Transverse colon (tissue), 4 donors: Measurements from ENCODE around the gene RORB. TPM values are rescaled to one million over a fixed set of nuclear protein-coding genes. Genes with fewer than 3 reads are reported as not detected.

ENCODE experiments used
- DNase-seq: peaks from one replicate; pipeline ENCODE4 v3.0.0-alpha.2; 2019
- H3K27ac ChIP-seq, 4 donors: fragments of 200-600 bp; sonication (generic); 2 replicates each; pipeline ENCODE4 v1.5.1; 2016 to 2018; ENCODE audit warnings: inconsistent platforms in 4 of 4
- H3K27me3 ChIP-seq: fragments of 200-600 bp; sonication (generic); 2 replicates; pipeline ENCODE4 v1.5.1; 2017; ENCODE audit warnings: inconsistent platforms
- H3K36me3 ChIP-seq, 4 donors: fragments of 200-600 bp; sonication (generic); 2 replicates each; pipeline ENCODE4 v1.5.1; 2017 to 2019; ENCODE audit warnings: inconsistent platforms in 4 of 4
- H3K4me1 ChIP-seq, 4 donors: fragments of 200-600 bp; sonication (generic); 2 replicates each; pipeline ENCODE4 v1.5.1; 2017 to 2020; ENCODE audit warnings: inconsistent platforms in 4 of 4
- H3K4me3 ChIP-seq, 4 donors: fragments of 200-600 bp; sonication (generic); 1 replicate in 1 of 4; 2 replicates in 3 of 4; pipeline versions ENCODE4 v1.5.1 to v1.6.1; 2017 to 2019; ENCODE audit warnings: inconsistent platforms in 4 of 4
- H3K9me3 ChIP-seq, 2 donors: fragments of 200-600 bp; sonication (generic); 2 replicates each; pipeline ENCODE4 v1.5.1; 2017 to 2019; ENCODE audit warnings: inconsistent platforms in 2 of 2
- CTCF ChIP-seq, 5 experiments: fragments of 200-600 bp in 3 of 5; fragments of 450-650 bp in 2 of 5; sonication (generic) in 3 of 5; IDR thresholded peaks; 1 replicate in 2 of 5; 2 replicates in 3 of 5; pipeline ENCODE4 v1.5.1; 2016 to 2017; ENCODE audit warnings: antibody characterized with exemption in 5 of 5, inconsistent platforms in 3 of 5, mild to moderate bottlenecking in 2 of 5, moderate library complexity in 1 of 5
- EP300 ChIP-seq: sonication (generic); formaldehyde crosslinking; IDR thresholded peaks from one replicate; pipeline ENCODE4 v1.6.1; 2017; ENCODE audit warnings: antibody characterized with exemption, low read depth
- POLR2A ChIP-seq: fragments of 450-650 bp; IDR thresholded peaks from one replicate; pipeline ENCODE4 v1.6.1; 2016; ENCODE audit warnings: antibody characterized with exemption, mild to moderate bottlenecking, moderate library complexity
- POLR2AphosphoS5 ChIP-seq, 3 donors: sonication (generic); formaldehyde crosslinking; IDR thresholded peaks; one replicate each; pipeline ENCODE4 v1.6.1; 2016; ENCODE audit warnings: antibody characterized with exemption in 3 of 3
- WGBS, 2 donors: methylation state at CpG; one replicate each; pipeline ENCODE4 v1.1.5; 2018; ENCODE audit warnings: low coverage in 1 of 2; 5-methylcytosine and 5-hydroxymethylcytosine counted together
- in situ Hi-C, 4 donors: fragments of 200-750 bp; cut with MboI; loops; one replicate each; pipeline versions ENCODE4 v1.15.0 to v1.15.1; 2017; ENCODE audit warnings: low sequenced_read_pairs in 3 of 4, low pct_ligation_motif_present in 1 of 4, low pct_unique_long_range_greater_than_20kb in 1 of 4
- intact Hi-C: fragments of 100-400 bp; cut with DNase I; formaldehyde crosslinking; loops from one replicate; pipeline ENCODE4 v1.15.1; 2023; ENCODE audit warnings: low total_unique reads
- total RNA-seq, 4 donors: library from RNA; depleted of rRNA; stranded (reverse); fragments of >200 nt; gene quantifications; one replicate each; pipeline ENCODE4 v1.1.0, GENCODE V29; 2016

The RORB gene
- total RNA-seq, 4 donors from 2014 or later = 0.20 to 1.1 (median 0.27) TPM; not detected in 1

- intact Hi-C loops = no loop called here
- Histone ChIP-seq H3K4me3 (no peak overlapping the region), H3K4me1 (peaks cover 0 to 22% (median 13%) of the 10 kb centered on the region in 4 donors), H3K27me3 (peaks cover 55% of the 10 kb centered on the region), H3K36me3 (no peaks in the 10 kb centered on the region), H3K9me3 (no peaks in the 10 kb centered on the region), H3K27ac (no peak overlapping the region)
- in situ Hi-C loops = no loop called here
- TF ChIP-seq POLR2AphosphoS5 (IDR thresholded peaks at IDR 0.05) (no peak), EP300 (no peak), POLR2A (no peak), CTCF (IDR thresholded peaks at IDR 0.05) (no peak)
- WGBS, 2 donors = 83 to 90% methylated on average over 4 of the region's 4 CpGs
- no peak for DNase-seq
These were observed 6.1 kb downstream of the RORB start for GRCh38 chr9:74503219-74503618.

GRCh38 chr9:74503666-74504065 is 6.5 kb downstream of the RORB start:
- H3K27me3 ChIP-seq = peaks cover 50% of the 10 kb centered on the region
- H3K9me3 ChIP-seq = no peaks in the 10 kb centered on the region
- no peak for TF ChIP-seq EP300
- no peak for TF ChIP-seq CTCF (IDR thresholded peaks at IDR 0.05)
- no peak for TF ChIP-seq POLR2A
- no peak for TF ChIP-seq POLR2AphosphoS5 (IDR thresholded peaks at IDR 0.05)
- intact Hi-C loops (no loop called here), in situ Hi-C loops (no loop called here)
- WGBS, 2 donors = 87% methylated on average over 3 of the region's 3 CpGs
- H3K27ac ChIP-seq = no peak overlapping the region
- no peak for DNase-seq
- peaks cover 0 to 18% (median 8%) of the 10 kb centered on the region in 4 donors for H3K4me1 ChIP-seq
- H3K4me3 ChIP-seq = no peak overlapping the region
- H3K36me3 ChIP-seq = no peaks in the 10 kb centered on the region

GRCh38 chr9:74511333-74511732 is 14.2 kb downstream of the RORB start:
- no peaks in the 10 kb centered on the region for H3K9me3 ChIP-seq
- TF ChIP-seq CTCF (IDR thresholded peaks at IDR 0.05) (no peak), POLR2A (no peak), EP300 (no peak), POLR2AphosphoS5 (IDR thresholded peaks at IDR 0.05) (no peak)
- 77 to 84% methylated on average over 2 of the region's 2 CpGs for WGBS, 2 donors
- H3K4me3 ChIP-seq = no peak overlapping the region
- H3K36me3 ChIP-seq = no peaks in the 10 kb centered on the region
- intact Hi-C loops (no loop called here), in situ Hi-C loops (no loop called here)
- H3K27me3 ChIP-seq = no peaks in the 10 kb centered on the region
- H3K27ac ChIP-seq = no peak overlapping the region
- H3K4me1 ChIP-seq = no peaks in the 10 kb centered on the region
- no peak for DNase-seq

GRCh38 chr9:74512416-74512815 is 15.3 kb downstream of the RORB start:
- in situ Hi-C loops = no loop called here
- Histone ChIP-seq H3K36me3 (no peaks in the 10 kb centered on the region), H3K4me3 (no peak overlapping the region), H3K27me3 (no peaks in the 10 kb centered on the region), H3K9me3 (no peaks in the 10 kb centered on the region), H3K4me1 (no peaks in the 10 kb centered on the region), H3K27ac (no peak overlapping the region)
- DNase-seq = no peak
- intact Hi-C loops = no loop called here
- TF ChIP-seq EP300 (no peak), POLR2AphosphoS5 (IDR thresholded peaks at IDR 0.05) (no peak), POLR2A (no peak), CTCF (IDR thresholded peaks at IDR 0.05) (no peak)
- WGBS, 2 donors = 90 to 100% methylated on average over 1 of the region's 1 CpG
